Renal cortex interstitium (tissue), 11 donors: ENCODE results near the gene KNOP1. TPM values are rescaled to one million over a fixed set of nuclear protein-coding genes. Genes with fewer than 3 reads are reported as not detected.

Experiments used
- DNase-seq, 11 donors: peaks; one replicate each; pipeline ENCODE4 v3.0.0-alpha.2; 2013; ENCODE audit warnings: low read depth in 9 of 11, low spot score in 4 of 11; ENCODE audit errors: extremely low read depth in 1 of 11
- polyA plus RNA-seq, 3 donors: library from polyadenylated mRNA; unstranded; fragments of 120-200 nt; gene quantifications; one replicate each; pipeline ENCODE4 v1.2.1, GENCODE V29; 2013; ENCODE audit not compliant: insufficient read length in 3 of 3

KNOP1 gene
- polyA plus RNA-seq, 3 donors, result 45.0 to 49.1 (median 48.7) TPM

DNA sequence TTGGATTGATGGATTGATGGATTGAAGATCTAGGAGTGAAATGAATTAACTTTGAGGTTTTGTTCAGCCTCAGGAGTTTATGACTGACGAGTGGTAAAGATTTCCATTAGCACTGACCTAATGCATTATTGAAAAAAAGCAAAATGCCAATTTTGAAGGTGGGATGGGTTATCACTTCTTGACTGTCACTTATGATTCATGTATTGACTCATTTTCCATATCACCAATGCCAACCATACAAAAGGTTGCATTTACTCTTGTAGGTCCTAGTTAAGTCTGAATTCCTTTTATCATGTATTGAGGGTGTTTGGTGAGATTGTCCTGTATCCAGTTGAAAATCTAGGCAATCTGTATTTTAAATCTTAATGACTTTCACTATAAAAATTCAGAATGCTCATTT is 57.6 kb downstream of the KNOP1 start:
- DNase-seq, result no peak

DNA sequence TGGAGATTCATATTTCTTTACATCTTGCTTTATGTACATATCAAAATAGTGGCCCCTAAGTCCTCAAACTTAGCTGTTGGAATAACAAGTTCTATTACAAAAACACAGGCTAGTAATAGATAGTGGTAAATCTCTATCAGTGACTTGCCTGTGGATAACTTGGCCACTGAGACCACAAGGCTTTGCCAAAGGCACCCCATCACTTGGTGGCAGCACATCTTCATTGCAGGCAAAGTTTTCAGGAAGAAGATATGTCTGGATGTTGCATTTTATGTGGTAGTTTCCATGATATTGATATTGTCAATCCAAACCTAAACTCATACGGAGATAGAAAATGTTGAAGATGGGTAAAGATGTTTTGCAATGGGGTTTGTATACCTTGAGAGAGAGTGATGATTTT is 58.5 kb downstream of the KNOP1 start:
- DNase-seq, result no peak

DNA sequence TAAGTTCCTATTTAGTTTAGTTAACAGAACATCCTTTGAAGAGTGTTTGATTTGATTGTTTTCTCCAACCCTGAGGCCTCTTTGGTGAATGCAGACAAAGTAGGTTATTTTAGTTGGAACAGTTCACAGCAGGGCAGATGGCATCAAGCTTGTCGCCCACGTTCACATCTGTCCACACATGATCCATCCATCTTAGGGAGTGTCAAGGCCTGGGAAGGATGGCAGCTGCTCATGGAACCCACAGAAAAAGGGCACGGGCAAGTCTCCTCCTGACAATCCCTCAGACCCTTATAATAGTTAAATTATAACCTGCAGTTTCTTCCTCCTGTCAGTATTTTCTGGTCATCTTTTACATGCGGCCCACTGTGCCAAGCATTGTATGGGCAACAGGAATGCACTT is 60.2 kb downstream of the KNOP1 start:
- DNase-seq, result no peak

GRCh38 chr16:19655242-19655777 is 62.7 kb downstream of the KNOP1 start:
- no peak for DNase-seq

- no peak for DNase-seq
These were observed 63.9 kb downstream of the KNOP1 start for GRCh38 chr16:19654147-19654546.

Other genes with a start within 250 kb of the KNOP1 start
- gene GDE1, start 196.1 kb downstream of the KNOP1 start, polyA plus RNA-seq, result 10 to 100 TPM; 58.3 to 76.6 (median 66.8) TPM
- gene CCP110, start 194.3 kb downstream of the KNOP1 start, polyA plus RNA-seq, result 10 to 100 TPM; 22.8 to 37.1 (median 29.9) TPM
- gene VPS35L, start 162.5 kb downstream of the KNOP1 start, polyA plus RNA-seq, result 10 to 100 TPM; 60.6 to 65.1 (median 63.9) TPM
- gene IQCK, start within 50 bp of the KNOP1 start, polyA plus RNA-seq, result 10 to 100 TPM; 44.9 to 47.7 (median 46.3) TPM
- gene GPRC5B, start 166.6 kb upstream of the KNOP1 start, polyA plus RNA-seq, result 100 to 1,000 TPM in 2 of 3 donors, 10 to 100 TPM in 1; 98.3 to 108 (median 105) TPM